ENCODE measurements around the gene EGLN1. TPM values are rescaled to one million over a fixed set of nuclear protein-coding genes. Genes with fewer than 3 reads are reported as not detected.

EGLN1 gene
- total and polyA plus RNA-seq, 2 of the 8 experiments (the other 6 are each of a cell fraction or from before 2014, with no cell fraction given) = 4.0 to 6.4 TPM

DNA sequence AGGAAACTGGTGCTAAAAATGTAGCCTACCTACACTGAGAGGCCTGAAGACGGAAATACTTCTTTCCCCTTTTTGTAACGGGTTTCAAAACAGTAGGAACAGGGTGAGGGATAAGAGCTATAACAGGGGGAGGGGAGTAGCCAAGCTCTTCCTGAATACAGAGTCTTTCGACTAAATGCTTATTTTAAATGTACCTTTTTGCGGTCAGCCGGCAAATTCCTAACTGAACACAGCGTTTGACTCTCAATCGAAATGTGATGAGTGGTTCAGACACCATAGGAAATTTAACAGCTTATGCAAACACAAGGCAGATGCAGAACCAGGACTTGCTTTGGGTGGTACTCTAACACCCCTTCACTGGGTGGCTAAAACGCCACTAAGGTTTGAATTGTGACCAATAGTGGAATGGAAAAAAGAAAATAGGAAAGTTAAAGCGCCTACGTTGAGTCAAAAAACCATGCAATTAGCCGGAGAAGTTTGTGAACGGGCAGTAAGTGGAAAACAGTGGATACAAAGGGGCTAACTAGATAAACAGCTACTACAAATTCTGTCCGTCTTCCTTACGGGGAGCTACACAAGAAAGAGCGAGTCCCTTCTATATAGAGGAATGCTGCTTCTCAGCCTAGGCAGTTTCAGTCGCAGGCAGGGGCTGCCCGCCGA is 1.7 kb downstream of the EGLN1 start:
- Histone ChIP-seq H3K23me2 (ENCODE audit: low read depth, low read length) (peaks cover 10% of the 10 kb centered on the region), H2BK5ac (ENCODE audit: low read depth, low read length) (no peak overlapping the region), H3K18ac (ENCODE audit: extremely low read depth, low read length) (no peak overlapping the region), H3K56ac (replicated peaks; ENCODE audit: insufficient read length, low read depth, low read length) (no peak overlapping the region), H3K36me3 (ENCODE audit: control insufficient read depth in 2 of 4, insufficient read depth in 4 of 4, low read length in 3 of 4) (no peaks in the 10 kb centered on the region), H2AFZ (ENCODE audit: low read length) (no peak overlapping the region), H4K91ac (replicated peaks; ENCODE audit: insufficient read length, low read length) (no peak overlapping the region), H3K14ac (ENCODE audit: insufficient read length) (no peak overlapping the region), H4K8ac (ENCODE audit: extremely low read depth, insufficient read depth, low read length) (no peak overlapping the region), H2AK5ac (ENCODE audit: low read depth, low read length) (no peak overlapping the region), H2BK20ac (ENCODE audit: low read length) (no peak overlapping the region), H3K9me3 (ENCODE audit: insufficient read depth in 2 of 2, low read depth in 1 of 2, low read length in 1 of 2) (no peaks in the 10 kb centered on the region), H3K4me2 (ENCODE audit: insufficient read depth in 1 of 2, low read depth in 2 of 2, low read length in 2 of 2) (peak overlapping the region; percentile 83 to 100), H4K20me1 (replicated peaks in 1 of 2; ENCODE audit: control insufficient read depth in 1 of 2, insufficient read depth in 2 of 2, low read length in 2 of 2) (peaks cover 5 to 17% of the 10 kb centered on the region in 2 experiments), H3K79me1 (ENCODE audit: low read depth, low read length) (no peaks in the 10 kb centered on the region), H3K9ac (replicated peaks in 1 of 4; ENCODE audit: extremely low read depth in 1 of 4, low read depth in 3 of 4, low read length in 3 of 4) (no peak overlapping the region), H2BK15ac (ENCODE audit: low read length) (no peak overlapping the region), H3K23ac (ENCODE audit: insufficient read length) (no peak overlapping the region), H2BK12ac (ENCODE audit: low read depth, low read length) (no peak overlapping the region), H3K27ac (ENCODE audit: low read depth, low read length) (no peak overlapping the region), H3K27me3 (replicated peaks in 1 of 4; ENCODE audit: control insufficient read depth in 3 of 4, extremely low read depth in 1 of 4, insufficient read depth in 3 of 4, low read length in 3 of 4) (peaks cover 11 to 37% (median 28%) of the 10 kb centered on the region in 4 experiments), H4K5ac (ENCODE audit: insufficient read length, low read depth, low read length) (no peak overlapping the region), H3K79me2 (ENCODE audit: control insufficient read depth in 1 of 2, insufficient read depth in 2 of 2, low read length in 2 of 2) (peaks cover 0 to 13% of the 10 kb centered on the region in 2 experiments; a peak in 2 of 4 replicates), H3K4ac (replicated peaks; ENCODE audit: insufficient read length, low read depth, low read length) (no peak overlapping the region), H3K4me1 (replicated peaks in 1 of 4; ENCODE audit: control insufficient read depth in 3 of 4, insufficient read depth in 4 of 4, low read length in 3 of 4) (peaks cover 0 to 12% (median 0%) of the 10 kb centered on the region in 4 experiments; a peak in 4 of 7 replicates), H2BK120ac (replicated peaks; ENCODE audit: low read depth, low read length) (no peak overlapping the region), H3K4me3 (ENCODE audit: extremely low read depth in 1 of 4, insufficient read depth in 2 of 4, low read depth in 3 of 4, low read length in 4 of 4) (peak overlapping the region; percentile 59 to 73 (median 66))
- no peak for TF ChIP-seq SP2 (IDR thresholded peaks at IDR 0.05; ENCODE audit: low read length)
- TF ChIP-seq SP4 (IDR thresholded peaks at IDR 0.05; ENCODE audit: low read length) = no peak
- TF ChIP-seq NRF1 (IDR thresholded peaks at IDR 0.05; ENCODE audit: low read depth, low read length) = no peak
- TF ChIP-seq BRCA1 (IDR thresholded peaks at IDR 0.05; ENCODE audit: low read depth, low read length) = no peak
- no peak for TF ChIP-seq SAP30 (IDR thresholded peaks at IDR 0.05; ENCODE audit: insufficient read depth, insufficient replicate concordance, low read length)
- no peak for TF ChIP-seq JUND (IDR thresholded peaks at IDR 0.05; ENCODE audit: low read length)
- TF ChIP-seq EGR1 (IDR thresholded peaks at IDR 0.05; ENCODE audit: borderline replicate concordance, low read depth, low read length) = no peak
- TF ChIP-seq, protein P1, sequence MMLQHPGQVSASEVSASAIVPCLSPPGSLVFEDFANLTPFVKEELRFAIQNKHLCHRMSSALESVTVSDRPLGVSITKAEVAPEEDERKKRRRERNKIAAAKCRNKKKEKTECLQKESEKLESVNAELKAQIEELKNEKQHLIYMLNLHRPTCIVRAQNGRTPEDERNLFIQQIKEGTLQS (IDR thresholded peaks at IDR 0.05; ENCODE audit: insufficient read depth, low read depth, low read length) = no peak
- no peak for TF ChIP-seq TCF12 (IDR thresholded peaks at IDR 0.05; ENCODE audit: low read depth, low read length)
- no peak for TF ChIP-seq RAD21 (IDR thresholded peaks at IDR 0.05 in 1 of 2, conservative IDR thresholded peaks at IDR 0.05 in 1 of 2; ENCODE audit: low read depth in 2 of 2, low read length in 2 of 2)
- ChIA-PET POLR2A (ENCODE audit: partially characterized antibody) (interaction anchor here (0.6 to 2.5 kb wide), 5 partner anchors 10 to 143 kb away, joined by 3 to 10 read pairs (median 4); partner anchors contain the start of genes EXOC8 and SPRTN), CTCF (ENCODE audit: partially characterized antibody) (interaction anchor here (0.7 to 3.2 kb wide), 7 partner anchors 40 to 183 kb away, joined by 3 to 7 read pairs (median 4); no protein-coding TSS in a partner anchor)
- DNase-seq (ENCODE audit: low read depth in 1 of 2, low spot score in 2 of 2) (no peak), FAIRE-seq (no peak)
- 8% methylated on average over 18 of the region's 18 CpGs; no CpG with 5 or more reads in 1 of the 2 experiments for WGBS, 2 experiments (ENCODE audit: extremely low coverage in 1 of 2, insufficient coverage in 1 of 2, insufficient read length in 1 of 2, insufficient replicate concordance in 2 of 2, low coverage in 1 of 2, low lambda C conversion rate in 2 of 2, missing lambda C conversion rate in 1 of 2)

Measured in H1 (cell line).